OCI-LY7 (cell line): Measurements from ENCODE around the gene STAMBP.

Source experiments
- EZH2phosphoT487 ChIP-seq: fragments of 200-600 bp; sonication (generic); IDR thresholded peaks from 2 replicates; pipeline ENCODE4 v1.6.1; 2018; ENCODE audit warnings: low read depth, borderline replicate concordance, mild to moderate bottlenecking, mixed run types, antibody characterized with exemption, low read length, moderate library complexity, mixed read lengths
- TF ChIP-seq, protein P1 (sequence below): fragments of 200-600 bp; sonication (generic); conservative IDR thresholded peaks from 2 replicates; pipeline ENCODE4 v1.5.1; 2014; ENCODE audit warnings: mild to moderate bottlenecking, antibody characterized with exemption, low read length, moderate library complexity, mixed read lengths

DNA sequence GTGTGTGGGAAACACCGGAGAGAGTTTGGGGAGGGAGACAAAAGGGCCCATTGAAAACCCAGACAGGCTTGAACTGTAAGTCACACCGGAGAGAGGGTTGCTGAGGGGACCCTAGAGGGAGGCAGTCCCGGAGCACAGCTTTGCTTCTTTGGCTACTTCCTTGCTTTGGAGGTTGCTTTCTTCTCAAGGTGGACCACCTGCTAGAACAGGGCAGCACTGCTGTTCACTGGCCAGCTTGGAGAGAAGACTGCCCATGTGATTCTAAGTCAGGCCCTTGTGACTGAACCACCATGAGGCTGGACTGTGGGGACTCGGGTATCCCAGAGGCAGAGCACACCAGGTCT is 68.5 kb downstream of the STAMBP start:
- TF ChIP-seq, protein P1, sequence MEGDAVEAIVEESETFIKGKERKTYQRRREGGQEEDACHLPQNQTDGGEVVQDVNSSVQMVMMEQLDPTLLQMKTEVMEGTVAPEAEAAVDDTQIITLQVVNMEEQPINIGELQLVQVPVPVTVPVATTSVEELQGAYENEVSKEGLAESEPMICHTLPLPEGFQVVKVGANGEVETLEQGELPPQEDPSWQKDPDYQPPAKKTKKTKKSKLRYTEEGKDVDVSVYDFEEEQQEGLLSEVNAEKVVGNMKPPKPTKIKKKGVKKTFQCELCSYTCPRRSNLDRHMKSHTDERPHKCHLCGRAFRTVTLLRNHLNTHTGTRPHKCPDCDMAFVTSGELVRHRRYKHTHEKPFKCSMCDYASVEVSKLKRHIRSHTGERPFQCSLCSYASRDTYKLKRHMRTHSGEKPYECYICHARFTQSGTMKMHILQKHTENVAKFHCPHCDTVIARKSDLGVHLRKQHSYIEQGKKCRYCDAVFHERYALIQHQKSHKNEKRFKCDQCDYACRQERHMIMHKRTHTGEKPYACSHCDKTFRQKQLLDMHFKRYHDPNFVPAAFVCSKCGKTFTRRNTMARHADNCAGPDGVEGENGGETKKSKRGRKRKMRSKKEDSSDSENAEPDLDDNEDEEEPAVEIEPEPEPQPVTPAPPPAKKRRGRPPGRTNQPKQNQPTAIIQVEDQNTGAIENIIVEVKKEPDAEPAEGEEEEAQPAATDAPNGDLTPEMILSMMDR: no peak
- no peak for TF ChIP-seq EZH2phosphoT487
